Testis (tissue), 3 donors: ENCODE measurements around the gene NAPB. TPM values are rescaled to one million over a fixed set of nuclear protein-coding genes. Genes with fewer than 3 reads are reported as not detected.
A peak's percentile ranks its signal among the peaks of the same experiment; 100 is the strongest.

ENCODE experiments used
- DNase-seq: peaks from one replicate; pipeline ENCODE4 v3.0.0-alpha.2; 2019
- H3K27ac ChIP-seq, 2 donors: fragments of 200-600 bp; sonication (generic); one replicate each; pipeline ENCODE4 v1.5.1; 2019
- H3K27me3 ChIP-seq: fragments of 200-600 bp; sonication (generic); one replicate; pipeline ENCODE4 v1.5.1; 2019
- H3K36me3 ChIP-seq: fragments of 200-600 bp; sonication (generic); one replicate; pipeline ENCODE4 v1.5.1; 2017; ENCODE audit warnings: low read depth; ENCODE audit errors: missing control alignments
- H3K4me1 ChIP-seq: fragments of 200-600 bp; sonication (generic); one replicate; pipeline ENCODE4 v1.5.1; 2019
- H3K4me3 ChIP-seq, 2 donors: fragments of 200-600 bp; sonication (generic); one replicate each; pipeline ENCODE4 v1.5.1; 2017 to 2019
- H3K9me3 ChIP-seq: fragments of 200-600 bp; sonication (generic); one replicate; pipeline ENCODE4 v1.5.1; 2017
- POLR2A ChIP-seq: fragments of 450-650 bp; IDR thresholded peaks from one replicate; pipeline ENCODE4 v1.6.1; 2017; ENCODE audit warnings: antibody characterized with exemption, mild to moderate bottlenecking, moderate library complexity
- WGBS, 2 donors: methylation state at CpG; one replicate each; pipeline ENCODE4 v1.1.5; 2018; 5-methylcytosine and 5-hydroxymethylcytosine counted together
- intact Hi-C: fragments of 100-400 bp; cut with DNase I; formaldehyde crosslinking; loops from one replicate; pipeline ENCODE4 v1.15.1; 2023; ENCODE audit warnings: low total_unique reads
- polyA plus RNA-seq: library from polyadenylated mRNA; stranded (reverse); fragments of 350-450 nt; fragmentation: Illumina TruSeq; extraction: RNeasy Lipid Tissue Mini Kit (QIAGEN cat#74804); gene quantifications from one replicate; pipeline ENCODE4 v1.2.3, GENCODE V29; 2014; ENCODE audit warnings: low read depth, low replicate concordance; ENCODE audit not compliant: insufficient read depth
- total RNA-seq, 2 donors: library from RNA; depleted of rRNA; stranded (reverse); fragments of >200 nt; gene quantifications; one replicate each; pipeline ENCODE4 v1.2.3, GENCODE V29; 2016
- TF ChIP-seq, protein P1 (sequence below), 3 experiments: fragments of 450-650 bp in 2 of 3; fragments of 200-600 bp in 1 of 3; sonication (generic) in 1 of 3; IDR thresholded peaks; one replicate each; pipeline ENCODE4 v1.5.1; 2016 to 2019; ENCODE audit warnings: antibody characterized with exemption in 3 of 3, mild to moderate bottlenecking in 2 of 3, moderate library complexity in 1 of 3

NAPB gene
- total and polyA plus RNA-seq, 3 donors from 2014 or later: 14.7 to 40.4 (median 37.8) TPM

DNA sequence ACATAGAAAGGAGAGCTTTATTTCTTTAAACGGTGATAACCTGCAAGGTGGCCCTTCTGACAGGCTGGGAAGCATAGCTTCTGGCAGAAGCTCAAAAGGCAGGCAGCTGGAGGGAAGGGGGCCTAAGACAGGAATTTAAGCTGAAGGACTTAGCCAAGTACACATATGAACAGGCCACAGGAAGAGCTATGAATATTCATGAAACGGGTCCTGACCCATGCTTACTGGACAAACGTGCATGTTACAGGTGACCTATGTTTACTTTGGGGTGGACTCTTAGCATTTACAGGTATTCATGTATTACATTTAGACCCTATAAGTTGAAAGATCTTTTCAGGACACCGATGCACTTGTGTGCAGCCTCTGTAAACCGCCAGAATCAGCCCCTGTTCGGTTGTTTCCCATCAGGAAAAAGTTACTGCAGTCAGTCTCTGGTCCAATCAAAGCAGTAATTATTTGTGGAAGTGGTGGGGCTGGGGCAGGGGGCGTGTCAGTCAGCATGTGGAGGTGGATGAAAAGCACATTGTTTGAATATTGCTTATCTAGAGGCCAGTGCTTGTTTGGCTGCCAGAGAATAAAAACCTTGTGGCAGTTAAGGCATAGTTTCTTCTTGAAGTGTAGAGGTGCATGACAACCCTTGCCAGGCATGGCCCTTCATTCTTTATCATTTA is 62.2 kb downstream of the NAPB start:
- intact Hi-C loops: loop anchor here (10.0 kb wide), 1 partner anchor 266 kb away; no protein-coding TSS in a partner anchor
- H3K9me3 ChIP-seq: no peaks in the 10 kb centered on the region
- no peak overlapping the region for H3K4me3 ChIP-seq
- TF ChIP-seq, protein P1, sequence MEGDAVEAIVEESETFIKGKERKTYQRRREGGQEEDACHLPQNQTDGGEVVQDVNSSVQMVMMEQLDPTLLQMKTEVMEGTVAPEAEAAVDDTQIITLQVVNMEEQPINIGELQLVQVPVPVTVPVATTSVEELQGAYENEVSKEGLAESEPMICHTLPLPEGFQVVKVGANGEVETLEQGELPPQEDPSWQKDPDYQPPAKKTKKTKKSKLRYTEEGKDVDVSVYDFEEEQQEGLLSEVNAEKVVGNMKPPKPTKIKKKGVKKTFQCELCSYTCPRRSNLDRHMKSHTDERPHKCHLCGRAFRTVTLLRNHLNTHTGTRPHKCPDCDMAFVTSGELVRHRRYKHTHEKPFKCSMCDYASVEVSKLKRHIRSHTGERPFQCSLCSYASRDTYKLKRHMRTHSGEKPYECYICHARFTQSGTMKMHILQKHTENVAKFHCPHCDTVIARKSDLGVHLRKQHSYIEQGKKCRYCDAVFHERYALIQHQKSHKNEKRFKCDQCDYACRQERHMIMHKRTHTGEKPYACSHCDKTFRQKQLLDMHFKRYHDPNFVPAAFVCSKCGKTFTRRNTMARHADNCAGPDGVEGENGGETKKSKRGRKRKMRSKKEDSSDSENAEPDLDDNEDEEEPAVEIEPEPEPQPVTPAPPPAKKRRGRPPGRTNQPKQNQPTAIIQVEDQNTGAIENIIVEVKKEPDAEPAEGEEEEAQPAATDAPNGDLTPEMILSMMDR (IDR thresholded peaks at IDR 0.05): no peak
- TF ChIP-seq POLR2A: no peak
- WGBS, 2 donors: 29 to 37% methylated on average over 7 of the region's 7 CpGs
- H3K27ac ChIP-seq: peak overlapping the region; percentile 90 to 97
- no peaks in the 10 kb centered on the region for H3K36me3 ChIP-seq
- H3K27me3 ChIP-seq: no peaks in the 10 kb centered on the region
- peaks cover 37% of the 10 kb centered on the region for H3K4me1 ChIP-seq
- DNase-seq: peak; percentile 88

DNA sequence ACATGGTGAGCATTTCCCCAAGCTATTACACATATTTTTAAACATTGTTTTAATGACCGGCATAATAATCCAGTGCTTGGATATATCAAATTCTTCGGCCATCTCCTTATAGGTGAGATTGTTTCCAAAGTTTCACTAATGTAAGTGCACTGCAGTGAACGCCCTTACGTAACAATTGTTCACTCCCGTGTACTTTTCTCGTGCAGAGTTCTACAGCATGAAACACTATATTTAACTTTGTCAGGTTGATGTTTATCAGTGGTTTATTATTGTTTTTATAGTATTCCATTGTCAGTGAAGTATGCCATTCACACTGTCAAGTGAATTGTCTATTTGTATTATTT is 62.8 kb downstream of the NAPB start:
- peak overlapping the region; percentile 53 to 75 for H3K4me3 ChIP-seq
- peaks cover 34% of the 10 kb centered on the region for H3K4me1 ChIP-seq
- H3K27me3 ChIP-seq: no peaks in the 10 kb centered on the region
- WGBS, 2 donors: 10 to 13% methylated on average over 6 of the region's 6 CpGs
- intact Hi-C loops: loop anchor here (10.0 kb wide), 1 partner anchor 266 kb away; no protein-coding TSS in a partner anchor
- DNase-seq: peak; percentile 8
- H3K9me3 ChIP-seq: no peaks in the 10 kb centered on the region
- peak overlapping the region; percentile 90 to 97 for H3K27ac ChIP-seq
- no peaks in the 10 kb centered on the region for H3K36me3 ChIP-seq
- TF ChIP-seq, protein P1 (IDR thresholded peaks at IDR 0.05): no peak
- no peak for TF ChIP-seq POLR2A

DNA sequence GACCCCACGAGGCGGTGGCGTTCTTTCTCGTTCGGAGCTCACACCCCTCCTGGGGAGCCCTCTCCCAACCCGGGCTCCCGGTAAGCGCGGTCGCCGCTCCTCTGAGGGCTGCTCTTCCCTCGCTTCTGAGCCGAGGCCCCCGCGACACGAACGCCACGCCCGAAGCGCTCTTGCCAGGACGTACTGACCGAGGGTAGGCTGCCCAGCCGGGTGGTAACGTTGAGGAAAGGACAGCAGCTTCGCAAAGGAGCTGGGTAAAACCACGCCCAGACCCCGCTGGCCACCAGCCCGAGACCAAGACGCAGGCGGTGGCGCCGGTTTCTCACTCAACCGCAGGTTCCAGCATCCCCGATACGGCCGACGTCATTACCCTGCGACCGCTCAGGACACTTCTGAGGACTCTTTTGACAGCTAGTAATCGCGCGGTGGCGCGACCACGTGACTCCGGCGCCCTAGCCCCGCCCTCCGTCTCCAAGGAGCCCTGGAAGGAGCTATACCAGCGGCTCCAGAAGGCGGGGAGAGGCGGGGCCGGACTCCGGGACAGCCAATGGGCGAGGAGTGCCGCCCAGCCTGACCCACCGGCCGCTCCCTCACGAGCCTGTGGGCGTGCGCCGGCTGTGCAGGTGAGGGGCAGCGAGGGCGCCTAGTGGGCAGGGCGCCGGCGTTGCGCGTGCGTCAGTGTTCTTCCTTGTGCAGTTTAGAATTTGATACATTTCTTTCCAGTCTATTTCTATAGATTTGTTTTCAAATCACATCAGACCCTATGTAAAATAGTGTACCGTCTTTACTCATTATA is 63.3 kb downstream of the NAPB start:
- TF ChIP-seq, protein P1 (IDR thresholded peaks at IDR 0.05): peak in 1 of 3 experiments; percentile 21
- peak; percentile 19 for TF ChIP-seq POLR2A
- Histone ChIP-seq H3K27ac (peak overlapping the region; percentile 90 to 97), H3K27me3 (no peaks in the 10 kb centered on the region), H3K4me1 (peaks cover 28% of the 10 kb centered on the region), H3K4me3 (peak overlapping the region; percentile 53 to 75), H3K36me3 (no peaks in the 10 kb centered on the region), H3K9me3 (no peaks in the 10 kb centered on the region)
- DNase-seq: peak; percentile 100
- intact Hi-C loops: loop anchor here (10.0 kb wide), 1 partner anchor 267 kb away; no protein-coding TSS in a partner anchor
- WGBS, 2 donors: 0% methylated on average over 40 to 60 of the region's 71 CpGs

DNA sequence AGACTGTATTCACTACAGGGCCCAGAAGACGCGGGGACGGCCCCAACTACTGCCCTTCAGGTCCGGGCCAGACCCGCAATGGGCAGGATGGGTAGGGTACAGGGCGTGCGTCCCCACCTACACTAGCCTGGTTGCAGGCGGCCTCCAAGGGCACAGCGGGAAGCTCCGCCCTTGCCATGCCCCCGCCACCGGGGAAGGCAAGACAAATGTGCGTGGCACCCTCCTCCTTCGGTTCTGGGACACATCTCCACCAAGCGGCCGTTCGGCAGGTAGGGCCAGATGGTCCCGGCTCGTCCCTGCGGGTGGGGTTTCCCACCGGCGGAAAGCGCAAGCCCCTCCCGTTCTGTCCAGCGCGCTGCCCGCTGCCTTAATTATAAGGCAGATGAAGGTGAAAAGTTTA is 65.1 kb downstream of the NAPB start:
- Histone ChIP-seq H3K36me3 (no peaks in the 10 kb centered on the region), H3K4me1 (peaks cover 30% of the 10 kb centered on the region), H3K9me3 (no peaks in the 10 kb centered on the region), H3K27ac (no peak overlapping the region), H3K4me3 (peak overlapping the region in 1 of 2 donors; percentile 11), H3K27me3 (no peaks in the 10 kb centered on the region)
- no peak for TF ChIP-seq POLR2A
- TF ChIP-seq, protein P1 (IDR thresholded peaks at IDR 0.05): no peak
- intact Hi-C loops: loop anchor here (10.0 kb wide), 1 partner anchor 269 kb away; no protein-coding TSS in a partner anchor
- peak; percentile 14 for DNase-seq
- 42 to 54% methylated on average over 10 to 27 of the region's 27 CpGs for WGBS, 2 donors
